GM12864 (cell line): ENCODE measurements around the gene EFR3B.
"Not testable (repeated sequence)": the region's sequence is repeated elsewhere in the genome, so short reads cannot be mapped to it uniquely, and the experiment has no call there.

ENCODE experiments used
- DNase-seq: peaks from one replicate; pipeline ENCODE4 v3.0.0-alpha.2; 2011; ENCODE audit warnings: low read depth
- H3K4me3 ChIP-seq: 2 replicates; pipeline ENCODE4 v1.5.1; 2011; ENCODE audit warnings: mild to moderate bottlenecking, low read depth, low read length, control low read depth
- CTCF ChIP-seq: IDR thresholded peaks from 2 replicates; pipeline ENCODE4 v1.5.1; 2011; ENCODE audit warnings: low read depth, mild to moderate bottlenecking, moderate library complexity, low read length, control low read depth, inconsistent platforms; ENCODE audit errors: missing control alignments

EFR3B gene, protein sequence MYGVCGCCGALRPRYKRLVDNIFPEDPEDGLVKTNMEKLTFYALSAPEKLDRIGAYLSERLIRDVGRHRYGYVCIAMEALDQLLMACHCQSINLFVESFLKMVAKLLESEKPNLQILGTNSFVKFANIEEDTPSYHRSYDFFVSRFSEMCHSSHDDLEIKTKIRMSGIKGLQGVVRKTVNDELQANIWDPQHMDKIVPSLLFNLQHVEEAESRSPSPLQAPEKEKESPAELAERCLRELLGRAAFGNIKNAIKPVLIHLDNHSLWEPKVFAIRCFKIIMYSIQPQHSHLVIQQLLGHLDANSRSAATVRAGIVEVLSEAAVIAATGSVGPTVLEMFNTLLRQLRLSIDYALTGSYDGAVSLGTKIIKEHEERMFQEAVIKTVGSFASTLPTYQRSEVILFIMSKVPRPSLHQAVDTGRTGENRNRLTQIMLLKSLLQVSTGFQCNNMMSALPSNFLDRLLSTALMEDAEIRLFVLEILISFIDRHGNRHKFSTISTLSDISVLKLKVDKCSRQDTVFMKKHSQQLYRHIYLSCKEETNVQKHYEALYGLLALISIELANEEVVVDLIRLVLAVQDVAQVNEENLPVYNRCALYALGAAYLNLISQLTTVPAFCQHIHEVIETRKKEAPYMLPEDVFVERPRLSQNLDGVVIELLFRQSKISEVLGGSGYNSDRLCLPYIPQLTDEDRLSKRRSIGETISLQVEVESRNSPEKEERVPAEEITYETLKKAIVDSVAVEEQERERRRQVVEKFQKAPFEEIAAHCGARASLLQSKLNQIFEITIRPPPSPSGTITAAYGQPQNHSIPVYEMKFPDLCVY

GRCh38 chr2:25041928-25042320 lies at the start of gene EFR3B:
EFR3B (plus strand) TSS chr2:25042076; CDS start chr2:25042313, 237 bp downstream.
- no peak for TF ChIP-seq CTCF
- peak; percentile 65 for DNase-seq
- peak within 1 kb of the TSS; percentile 63 for H3K4me3 ChIP-seq

DNA sequence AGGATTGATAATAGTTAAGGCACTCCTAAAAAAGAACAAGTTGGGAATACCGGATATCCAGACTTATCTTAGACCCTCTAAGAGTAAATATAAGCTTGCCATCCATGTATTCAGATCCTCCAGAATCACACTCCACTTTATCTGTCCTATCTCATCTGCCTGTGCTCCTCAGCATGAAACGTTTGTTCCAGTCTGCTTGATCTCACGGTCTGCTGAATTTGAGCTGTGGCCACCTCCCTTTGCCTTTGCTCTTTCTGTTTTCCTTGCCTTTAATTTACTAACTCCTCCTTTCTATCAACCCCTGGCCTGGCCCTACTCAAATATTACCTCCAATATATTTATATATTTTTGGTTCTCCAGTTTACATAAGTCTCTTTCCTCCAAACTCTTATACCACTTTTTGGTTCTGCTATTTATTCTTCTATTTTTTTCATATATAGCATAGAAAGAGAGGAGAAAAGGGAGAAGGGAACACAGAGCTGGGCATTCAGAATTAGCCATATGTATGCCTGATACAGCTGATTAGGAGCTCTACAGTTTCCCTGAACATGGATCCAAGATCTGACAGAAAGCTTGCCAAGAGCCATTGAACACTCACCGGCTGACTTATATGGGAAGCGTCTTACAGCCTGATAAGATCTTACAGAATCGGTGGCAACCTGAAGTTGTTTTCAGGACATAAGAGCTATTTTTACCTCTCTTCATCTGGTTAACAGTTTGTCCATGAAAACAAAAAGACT lies 48.3 kb upstream of the EFR3B start:
- TF ChIP-seq CTCF: no peak
- no peak overlapping the region for H3K4me3 ChIP-seq
- DNase-seq: no peak

DNA sequence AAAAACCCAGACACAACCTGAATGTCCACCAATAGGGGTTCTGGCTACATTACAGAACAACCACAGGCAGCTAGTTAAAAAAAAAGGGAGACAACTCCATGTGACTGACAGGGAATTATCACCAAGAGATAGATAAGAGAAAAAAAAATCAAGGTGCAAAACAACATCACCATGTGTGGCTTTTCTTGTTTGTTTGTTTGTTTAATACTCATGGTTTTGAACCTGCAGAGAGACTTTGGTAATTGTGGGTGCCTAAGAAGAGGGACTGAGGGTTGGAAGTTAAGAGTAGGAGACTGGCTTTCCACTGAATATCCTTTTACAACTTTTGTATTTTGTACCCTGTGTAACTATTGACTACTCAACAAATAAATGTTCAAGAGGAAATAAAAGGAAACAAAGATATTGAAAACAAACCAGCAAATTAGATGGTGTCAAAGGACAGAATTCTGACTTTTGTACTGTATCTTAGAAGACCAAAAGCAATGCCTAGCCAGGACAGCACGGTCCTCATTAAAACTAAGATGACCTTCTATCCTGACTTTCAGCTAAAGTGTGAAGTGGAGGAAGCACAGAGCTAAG lies 47.6 kb upstream of the EFR3B start:
- no peak for DNase-seq
- no peak for TF ChIP-seq CTCF
- no peak overlapping the region for H3K4me3 ChIP-seq

GRCh38 chr2:24999097-24999496 lies 42.8 kb upstream of the EFR3B start:
- H3K4me3 ChIP-seq, DNase-seq: not testable (repeated sequence)

DNA sequence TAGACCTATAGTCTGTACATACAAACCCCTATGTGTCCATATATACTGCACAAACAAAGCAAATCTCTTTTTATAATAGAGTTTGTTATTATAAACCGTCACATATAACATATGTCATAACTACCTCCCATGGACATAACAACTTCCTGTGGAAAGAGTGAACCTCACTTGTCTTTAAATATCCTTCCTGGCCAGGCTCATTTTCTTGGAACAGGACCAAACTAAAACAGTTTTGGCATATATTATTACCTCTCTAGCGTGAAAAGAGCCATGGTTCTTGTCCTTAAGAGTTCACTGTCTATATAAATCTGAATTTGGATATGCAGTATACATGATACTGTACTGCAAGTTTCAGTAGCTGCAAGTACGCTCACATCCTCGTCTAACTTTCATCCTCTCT lies 41.8 kb upstream of the EFR3B start:
- DNase-seq: no peak
- H3K4me3 ChIP-seq: no peak overlapping the region

DNA sequence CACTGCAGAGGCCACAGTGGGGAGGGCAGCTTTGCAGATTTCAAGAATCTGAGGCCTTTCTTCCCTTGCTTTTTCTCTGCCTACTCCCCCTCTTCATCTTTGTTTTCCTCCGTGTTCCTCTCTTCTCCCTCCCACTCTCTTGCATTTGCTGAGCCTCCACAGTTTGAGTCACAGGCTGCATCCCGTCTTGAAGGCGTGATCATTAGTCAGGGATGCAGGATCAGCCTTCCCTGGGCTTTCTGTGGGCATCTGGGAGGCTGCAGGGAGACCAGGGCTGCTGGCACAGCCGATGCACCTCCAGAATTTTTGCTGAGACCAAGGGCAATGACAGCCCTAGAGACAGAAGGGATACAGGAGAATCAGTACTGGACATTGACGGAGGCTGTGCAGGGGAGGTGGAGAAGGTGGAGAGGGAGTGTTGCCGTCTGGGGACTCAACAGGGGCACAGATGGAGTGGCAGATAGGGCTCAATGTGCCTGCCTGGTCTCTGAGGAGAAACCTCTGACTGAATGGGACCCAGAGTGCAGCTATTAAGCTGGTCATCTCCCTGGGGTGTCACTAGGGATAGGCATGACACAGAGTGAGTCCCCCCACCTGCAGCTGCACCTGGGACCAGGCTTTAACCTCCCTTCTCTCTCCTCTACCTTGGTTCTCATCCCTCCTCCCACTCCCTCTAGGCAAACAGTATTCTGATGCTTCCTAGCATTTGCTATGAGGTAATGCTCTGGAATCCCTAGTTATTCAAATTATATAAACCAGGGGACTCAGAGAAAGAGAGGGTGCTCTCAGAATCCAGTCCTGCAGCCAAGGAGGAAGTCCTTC lies 41.2 kb upstream of the EFR3B start:
- TF ChIP-seq CTCF: no peak
- DNase-seq: no peak
- H3K4me3 ChIP-seq: no peak overlapping the region

More for the DNA sequence above, 41.8 kb upstream of the EFR3B start:
- no peak for TF ChIP-seq CTCF
